WTC11 (cell line): ENCODE results near the gene TRIM62. TPM values are rescaled to one million over a fixed set of nuclear protein-coding genes. Genes with fewer than 3 reads are reported as not detected.

Experiments used
- ATAC-seq: fragments of 200-7000 bp; cut with Tn5 transposase; 2 replicates; pipeline ENCODE4 v1.10.0; 2021; ENCODE audit warnings: mild to moderate bottlenecking, moderate library complexity
- CTCF ChIA-PET: fragments of 300-600 bp; sonication (Branson Sonifier 250); formaldehyde crosslinking; loops from one replicate; lab custom pipeline; 2021; ENCODE audit warnings: antibody characterized with exemption; lab: Charles Lee
- POLR2A ChIA-PET: fragments of 350-600 bp; sonication (Branson Sonifier 250); formaldehyde crosslinking; loops from one replicate; lab custom pipeline; 2021; ENCODE audit warnings: antibody characterized with exemption; lab: Charles Lee
- DNase-seq: peaks from one replicate; pipeline ENCODE4 v3.0.0; 2021; ENCODE audit warnings: low spot score
- H3K27ac Mint-ChIP-seq: 2 replicates; pipeline ENCODE4 v1.8.0; 2021; ENCODE audit warnings: mixed read lengths
- H3K27me3 Mint-ChIP-seq: 2 replicates; pipeline ENCODE4 v1.8.0; 2021; ENCODE audit warnings: low read depth, mild to moderate bottlenecking, moderate library complexity, mixed read lengths
- H3K36me3 Mint-ChIP-seq: 2 replicates; pipeline ENCODE4 v1.8.0; 2021; ENCODE audit warnings: mixed read lengths
- H3K4me1 Mint-ChIP-seq: 2 replicates; pipeline ENCODE4 v1.8.0; 2022; ENCODE audit warnings: mixed read lengths
- H3K4me3 Mint-ChIP-seq: 2 replicates; pipeline ENCODE4 v1.8.0; 2021; ENCODE audit warnings: mild to moderate bottlenecking, moderate library complexity, mixed read lengths
- H3K9me3 Mint-ChIP-seq: 2 replicates; pipeline ENCODE4 v1.8.0; 2021; ENCODE audit warnings: mixed read lengths
- ATF6 ChIP-seq: sonication (generic); formaldehyde crosslinking; IDR thresholded peaks from 2 replicates; pipeline ENCODE4 v1.8.1; 2023; ENCODE audit warnings: mild to moderate bottlenecking, missing genetic modification reagents
- CDX4 ChIP-seq: fragments of 250-450 bp; sonication (Bioruptor Pico); IDR thresholded peaks from 2 replicates; pipeline ENCODE4 v1.9.0; 2021; ENCODE audit warnings: moderate library complexity, mild to moderate bottlenecking, inconsistent platforms, borderline replicate concordance
- CREM ChIP-seq: sonication (generic); formaldehyde crosslinking; IDR thresholded peaks from 2 replicates; pipeline ENCODE4 v1.8.1; 2022; ENCODE audit warnings: mild to moderate bottlenecking, missing genetic modification reagents, moderate library complexity
- E2F1 ChIP-seq: sonication (generic); formaldehyde crosslinking; IDR thresholded peaks from 2 replicates; pipeline ENCODE4 v1.8.0; 2022; ENCODE audit warnings: mild to moderate bottlenecking, missing genetic modification reagents
- E2F4 ChIP-seq: sonication (generic); formaldehyde crosslinking; IDR thresholded peaks from 2 replicates; pipeline ENCODE4 v1.8.1; 2022; ENCODE audit warnings: low read depth, mild to moderate bottlenecking, moderate library complexity, missing genetic modification reagents, borderline replicate concordance
- ETV6 ChIP-seq: sonication (generic); formaldehyde crosslinking; IDR thresholded peaks from 2 replicates; pipeline ENCODE4 v1.8.1; 2022; ENCODE audit warnings: mild to moderate bottlenecking, missing genetic modification reagents
- FOXP1 ChIP-seq: sonication (generic); formaldehyde crosslinking; IDR thresholded peaks from 2 replicates; pipeline ENCODE4 v1.8.0; 2022; ENCODE audit warnings: missing genetic modification reagents, mild to moderate bottlenecking, moderate library complexity, borderline replicate concordance
- GABPB1 ChIP-seq: sonication (generic); formaldehyde crosslinking; IDR thresholded peaks from 2 replicates; pipeline ENCODE4 v1.8.1; 2023; ENCODE audit warnings: mild to moderate bottlenecking, missing genetic modification reagents
- MAX ChIP-seq: sonication (generic); formaldehyde crosslinking; IDR thresholded peaks from 2 replicates; pipeline ENCODE4 v1.8.0; 2022; ENCODE audit warnings: mild to moderate bottlenecking, missing genetic modification reagents
- MYBL2 ChIP-seq: sonication (generic); formaldehyde crosslinking; IDR thresholded peaks from 2 replicates; pipeline ENCODE4 v1.8.1; 2023; ENCODE audit warnings: mild to moderate bottlenecking, moderate library complexity, missing genetic modification reagents
- NR3C1 ChIP-seq: sonication (generic); formaldehyde crosslinking; conservative IDR thresholded peaks from 2 replicates; pipeline ENCODE4 v1.8.1; 2023; ENCODE audit warnings: low read depth, mild to moderate bottlenecking, missing genetic modification reagents
- PRRX2 ChIP-seq: fragments of 250-450 bp; sonication (Bioruptor Pico); IDR thresholded peaks from 2 replicates; pipeline ENCODE4 v1.8.0; 2021; ENCODE audit warnings: mild to moderate bottlenecking
- ZNF121 ChIP-seq: sonication (generic); formaldehyde crosslinking; IDR thresholded peaks from 2 replicates; pipeline ENCODE4 v1.8.0; 2023; ENCODE audit warnings: missing genetic modification reagents
- total RNA-seq: library from RNA; stranded (reverse); gene quantifications from 3 replicates; pipeline ENCODE4 v1.2.3, GENCODE V29; 2021
- TF ChIP-seq, protein P1 (sequence below): sonication (generic); formaldehyde crosslinking; IDR thresholded peaks from 2 replicates; pipeline ENCODE4 v1.8.0; 2023; ENCODE audit warnings: mild to moderate bottlenecking, missing genetic modification reagents
- TF ChIP-seq, protein P2 (sequence below): sonication (generic); formaldehyde crosslinking; IDR thresholded peaks from 2 replicates; pipeline ENCODE4 v1.8.0; 2022; ENCODE audit warnings: missing genetic modification reagents
- TF ChIP-seq, protein P3 (sequence below): sonication (generic); formaldehyde crosslinking; IDR thresholded peaks from 2 replicates; pipeline ENCODE4 v1.8.1; 2023; ENCODE audit warnings: mild to moderate bottlenecking, missing genetic modification reagents, moderate library complexity
- TF ChIP-seq, protein P4 (sequence below): sonication (generic); formaldehyde crosslinking; IDR thresholded peaks from 2 replicates; pipeline ENCODE4 v1.8.1; 2022; ENCODE audit warnings: missing genetic modification reagents, borderline replicate concordance

Gene TRIM62
- total RNA-seq, 1 experiment from 2014 or later, result 13.6 TPM

GRCh38 chr1:33142483-33143064 lies 39.3 kb downstream of the TRIM62 start (continued):
- no peak for TF ChIP-seq FOXP1
- TF ChIP-seq, protein P1, sequence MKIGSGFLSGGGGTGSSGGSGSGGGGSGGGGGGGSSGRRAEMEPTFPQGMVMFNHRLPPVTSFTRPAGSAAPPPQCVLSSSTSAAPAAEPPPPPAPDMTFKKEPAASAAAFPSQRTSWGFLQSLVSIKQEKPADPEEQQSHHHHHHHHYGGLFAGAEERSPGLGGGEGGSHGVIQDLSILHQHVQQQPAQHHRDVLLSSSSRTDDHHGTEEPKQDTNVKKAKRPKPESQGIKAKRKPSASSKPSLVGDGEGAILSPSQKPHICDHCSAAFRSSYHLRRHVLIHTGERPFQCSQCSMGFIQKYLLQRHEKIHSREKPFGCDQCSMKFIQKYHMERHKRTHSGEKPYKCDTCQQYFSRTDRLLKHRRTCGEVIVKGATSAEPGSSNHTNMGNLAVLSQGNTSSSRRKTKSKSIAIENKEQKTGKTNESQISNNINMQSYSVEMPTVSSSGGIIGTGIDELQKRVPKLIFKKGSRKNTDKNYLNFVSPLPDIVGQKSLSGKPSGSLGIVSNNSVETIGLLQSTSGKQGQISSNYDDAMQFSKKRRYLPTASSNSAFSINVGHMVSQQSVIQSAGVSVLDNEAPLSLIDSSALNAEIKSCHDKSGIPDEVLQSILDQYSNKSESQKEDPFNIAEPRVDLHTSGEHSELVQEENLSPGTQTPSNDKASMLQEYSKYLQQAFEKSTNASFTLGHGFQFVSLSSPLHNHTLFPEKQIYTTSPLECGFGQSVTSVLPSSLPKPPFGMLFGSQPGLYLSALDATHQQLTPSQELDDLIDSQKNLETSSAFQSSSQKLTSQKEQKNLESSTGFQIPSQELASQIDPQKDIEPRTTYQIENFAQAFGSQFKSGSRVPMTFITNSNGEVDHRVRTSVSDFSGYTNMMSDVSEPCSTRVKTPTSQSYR (CRISPR knock-in tag), result no peak
- TF ChIP-seq, protein P2, sequence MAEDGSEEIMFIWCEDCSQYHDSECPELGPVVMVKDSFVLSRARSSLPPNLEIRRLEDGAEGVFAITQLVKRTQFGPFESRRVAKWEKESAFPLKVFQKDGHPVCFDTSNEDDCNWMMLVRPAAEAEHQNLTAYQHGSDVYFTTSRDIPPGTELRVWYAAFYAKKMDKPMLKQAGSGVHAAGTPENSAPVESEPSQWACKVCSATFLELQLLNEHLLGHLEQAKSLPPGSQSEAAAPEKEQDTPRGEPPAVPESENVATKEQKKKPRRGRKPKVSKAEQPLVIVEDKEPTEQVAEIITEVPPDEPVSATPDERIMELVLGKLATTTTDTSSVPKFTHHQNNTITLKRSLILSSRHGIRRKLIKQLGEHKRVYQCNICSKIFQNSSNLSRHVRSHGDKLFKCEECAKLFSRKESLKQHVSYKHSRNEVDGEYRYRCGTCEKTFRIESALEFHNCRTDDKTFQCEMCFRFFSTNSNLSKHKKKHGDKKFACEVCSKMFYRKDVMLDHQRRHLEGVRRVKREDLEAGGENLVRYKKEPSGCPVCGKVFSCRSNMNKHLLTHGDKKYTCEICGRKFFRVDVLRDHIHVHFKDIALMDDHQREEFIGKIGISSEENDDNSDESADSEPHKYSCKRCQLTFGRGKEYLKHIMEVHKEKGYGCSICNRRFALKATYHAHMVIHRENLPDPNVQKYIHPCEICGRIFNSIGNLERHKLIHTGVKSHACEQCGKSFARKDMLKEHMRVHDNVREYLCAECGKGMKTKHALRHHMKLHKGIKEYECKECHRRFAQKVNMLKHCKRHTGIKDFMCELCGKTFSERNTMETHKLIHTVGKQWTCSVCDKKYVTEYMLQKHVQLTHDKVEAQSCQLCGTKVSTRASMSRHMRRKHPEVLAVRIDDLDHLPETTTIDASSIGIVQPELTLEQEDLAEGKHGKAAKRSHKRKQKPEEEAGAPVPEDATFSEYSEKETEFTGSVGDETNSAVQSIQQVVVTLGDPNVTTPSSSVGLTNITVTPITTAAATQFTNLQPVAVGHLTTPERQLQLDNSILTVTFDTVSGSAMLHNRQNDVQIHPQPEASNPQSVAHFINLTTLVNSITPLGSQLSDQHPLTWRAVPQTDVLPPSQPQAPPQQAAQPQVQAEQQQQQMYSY (CRISPR knock-in tag), result no peak
- TF ChIP-seq ETV6, result no peak
- TF ChIP-seq, protein P3, sequence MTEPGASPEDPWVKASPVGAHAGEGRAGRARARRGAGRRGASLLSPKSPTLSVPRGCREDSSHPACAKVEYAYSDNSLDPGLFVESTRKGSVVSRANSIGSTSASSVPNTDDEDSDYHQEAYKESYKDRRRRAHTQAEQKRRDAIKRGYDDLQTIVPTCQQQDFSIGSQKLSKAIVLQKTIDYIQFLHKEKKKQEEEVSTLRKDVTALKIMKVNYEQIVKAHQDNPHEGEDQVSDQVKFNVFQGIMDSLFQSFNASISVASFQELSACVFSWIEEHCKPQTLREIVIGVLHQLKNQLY (CRISPR knock-in tag), result no peak
- no peak for TF ChIP-seq CDX4
- no peak for TF ChIP-seq E2F4 (CRISPR knock-in tag)

- ATAC-seq, result no peak
- Mint-ChIP-seq H3K27ac (no peak overlapping the region), H3K9me3 (no peaks in the 10 kb centered on the region), H3K36me3 (peaks cover 5% of the 10 kb centered on the region), H3K27me3 (no peaks in the 10 kb centered on the region; the same call in 1 of the 2 replicates), H3K4me1 (peaks cover 57% of the 10 kb centered on the region), H3K4me3 (no peak overlapping the region)
- DNase-seq, result no peak
- CTCF ChIA-PET, result interaction anchor here (0.9 to 8.6 kb wide), 6 partner anchors 10 to 154 kb away, joined by 3 to 117 read pairs (median 28); partner anchors contain the start of gene TRIM62
- POLR2A ChIA-PET, result no interaction called here
- TF ChIP-seq E2F1 (CRISPR knock-in tag), result no peak
- TF ChIP-seq GABPB1, result no peak
- no peak for TF ChIP-seq ATF6 (CRISPR knock-in tag)
- TF ChIP-seq, protein P4, sequence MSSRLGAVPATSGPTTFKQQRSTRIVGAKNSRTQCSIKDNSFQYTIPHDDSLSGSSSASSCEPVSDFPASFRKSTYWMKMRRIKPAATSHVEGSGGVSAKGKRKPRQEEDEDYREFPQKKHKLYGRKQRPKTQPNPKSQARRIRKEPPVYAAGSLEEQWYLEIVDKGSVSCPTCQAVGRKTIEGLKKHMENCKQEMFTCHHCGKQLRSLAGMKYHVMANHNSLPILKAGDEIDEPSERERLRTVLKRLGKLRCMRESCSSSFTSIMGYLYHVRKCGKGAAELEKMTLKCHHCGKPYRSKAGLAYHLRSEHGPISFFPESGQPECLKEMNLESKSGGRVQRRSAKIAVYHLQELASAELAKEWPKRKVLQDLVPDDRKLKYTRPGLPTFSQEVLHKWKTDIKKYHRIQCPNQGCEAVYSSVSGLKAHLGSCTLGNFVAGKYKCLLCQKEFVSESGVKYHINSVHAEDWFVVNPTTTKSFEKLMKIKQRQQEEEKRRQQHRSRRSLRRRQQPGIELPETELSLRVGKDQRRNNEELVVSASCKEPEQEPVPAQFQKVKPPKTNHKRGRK (CRISPR knock-in tag), result no peak
- TF ChIP-seq MAX (CRISPR knock-in tag), result no peak
- TF ChIP-seq MYBL2 (CRISPR knock-in tag), result no peak
- TF ChIP-seq NR3C1, result no peak
- no peak for TF ChIP-seq PRRX2
- no peak for TF ChIP-seq CREM (CRISPR knock-in tag)
- TF ChIP-seq, protein P1 (CRISPR knock-in tag), result no peak
- no peak for TF ChIP-seq ZNF121 (CRISPR knock-in tag)
- TF ChIP-seq FOXP1, result no peak
Observed at GRCh38 chr1:33141781-33142180, 40.1 kb downstream of the TRIM62 start.
